CD8-positive, alpha-beta memory T cell (primary cell): Measurements from ENCODE around the gene GSKIP. TPM values are rescaled to one million over a fixed set of nuclear protein-coding genes. Genes with fewer than 3 reads are reported as not detected.
"Not testable (repeated sequence)": the region's sequence is repeated elsewhere in the genome, so short reads cannot be mapped to it uniquely, and the experiment has no call there.

ENCODE experiments used
- CTCF ChIA-PET: fragments of 350-600 bp; sonication (Branson Sonifier 250); formaldehyde crosslinking; loops from one replicate; lab custom pipeline; 2021; ENCODE audit warnings: antibody characterized with exemption; lab: Charles Lee
- POLR2A ChIA-PET: fragments of 350-600 bp; sonication (Branson Sonifier 250); formaldehyde crosslinking; loops from one replicate; lab custom pipeline; 2021; ENCODE audit warnings: antibody characterized with exemption; lab: Charles Lee
- DNase-seq, 5 donors: peaks; one replicate each; pipeline versions ENCODE4 v3.0.0 to v3.0.0-alpha.2; 2020 to 2022; ENCODE audit warnings: mixed read lengths in 1 of 5
- H3K27ac ChIP-seq: one replicate; pipeline ENCODE4 v1.7.0; 2013; ENCODE audit warnings: low read depth, mild to moderate bottlenecking, low read length, moderate library complexity
- H3K27me3 ChIP-seq: 2 replicates; pipeline ENCODE4 v1.7.0; 2013; ENCODE audit warnings: low read length, mild to moderate bottlenecking; ENCODE audit not compliant: insufficient read depth, poor library complexity, severe bottlenecking
- H3K36me3 ChIP-seq: 2 replicates; pipeline ENCODE4 v1.7.0; 2013; ENCODE audit warnings: mild to moderate bottlenecking, low read length, moderate library complexity; ENCODE audit not compliant: insufficient read depth
- H3K4me1 ChIP-seq: 2 replicates; pipeline ENCODE4 v1.7.0; 2013; ENCODE audit warnings: mild to moderate bottlenecking, low read length, moderate library complexity; ENCODE audit not compliant: insufficient read depth
- H3K4me3 ChIP-seq: 2 replicates; pipeline ENCODE4 v1.7.0; 2013; ENCODE audit warnings: mild to moderate bottlenecking, low read length
- H3K9me3 ChIP-seq: 2 replicates; pipeline ENCODE4 v1.7.0; 2013; ENCODE audit warnings: mild to moderate bottlenecking, low read length
- H3K27ac Mint-ChIP-seq, 8 donors: one replicate each; pipeline ENCODE4 v1.8.0; 2020 to 2021; ENCODE audit warnings: mixed read lengths in 8 of 8, mild to moderate bottlenecking in 6 of 8, inconsistent platforms in 3 of 8, moderate library complexity in 3 of 8
- H3K27me3 Mint-ChIP-seq, 2 donors: one replicate each; pipeline ENCODE4 v1.8.0; 2020 to 2021; ENCODE audit warnings: mixed read lengths in 2 of 2, mild to moderate bottlenecking in 1 of 2, moderate library complexity in 1 of 2
- H3K36me3 Mint-ChIP-seq, 3 donors: one replicate each; pipeline ENCODE4 v1.8.0; 2020 to 2021; ENCODE audit warnings: mixed read lengths in 3 of 3, inconsistent platforms in 1 of 3, mild to moderate bottlenecking in 1 of 3
- H3K4me1 Mint-ChIP-seq, 3 donors: one replicate each; pipeline ENCODE4 v1.8.0; 2020 to 2021; ENCODE audit warnings: mixed read lengths in 3 of 3, inconsistent platforms in 1 of 3, mild to moderate bottlenecking in 1 of 3
- H3K4me3 Mint-ChIP-seq, 7 donors: one replicate each; pipeline ENCODE4 v1.8.0; 2020 to 2021; ENCODE audit warnings: mixed read lengths in 7 of 7, mild to moderate bottlenecking in 6 of 7, moderate library complexity in 4 of 7, inconsistent platforms in 2 of 7
- H3K9me3 Mint-ChIP-seq, 5 donors: one replicate each; pipeline ENCODE4 v1.8.0; 2020 to 2022; ENCODE audit warnings: mixed read lengths in 5 of 5, mild to moderate bottlenecking in 3 of 5, moderate library complexity in 2 of 5, inconsistent platforms in 1 of 5
- polyA plus RNA-seq: library from polyadenylated mRNA; unstranded; fragments of 300-500 nt; fragmentation: Illumina TruSeq; gene quantifications from one replicate; pipeline ENCODE4 v1.2.3, GENCODE V29; 2021
- total RNA-seq, 2 experiments: library from RNA; stranded (reverse); gene quantifications; one replicate each; pipeline ENCODE4 v1.2.3, GENCODE V29; 2021

GSKIP gene
- total and polyA plus RNA-seq, 3 experiments from 2014 or later = 23.7 to 30.5 (median 24.6) TPM

- H3K27ac ChIP-seq, H3K4me1 ChIP-seq, POLR2A ChIA-PET, CTCF ChIA-PET, DNase-seq, H3K4me3 Mint-ChIP-seq, H3K27me3 Mint-ChIP-seq, H3K27ac Mint-ChIP-seq, H3K36me3 ChIP-seq, H3K4me3 ChIP-seq, H3K9me3 Mint-ChIP-seq, H3K9me3 ChIP-seq, H3K27me3 ChIP-seq: not testable (repeated sequence)
- peaks cover 17 to 37% (median 28%) of the 10 kb centered on the region in 3 donors for H3K4me1 Mint-ChIP-seq
- H3K36me3 Mint-ChIP-seq = peaks cover 7 to 23% (median 14%) of the 10 kb centered on the region in 3 donors
Observed at GRCh38 chr14:96347957-96348356, 15.4 kb upstream of the GSKIP start.

DNA sequence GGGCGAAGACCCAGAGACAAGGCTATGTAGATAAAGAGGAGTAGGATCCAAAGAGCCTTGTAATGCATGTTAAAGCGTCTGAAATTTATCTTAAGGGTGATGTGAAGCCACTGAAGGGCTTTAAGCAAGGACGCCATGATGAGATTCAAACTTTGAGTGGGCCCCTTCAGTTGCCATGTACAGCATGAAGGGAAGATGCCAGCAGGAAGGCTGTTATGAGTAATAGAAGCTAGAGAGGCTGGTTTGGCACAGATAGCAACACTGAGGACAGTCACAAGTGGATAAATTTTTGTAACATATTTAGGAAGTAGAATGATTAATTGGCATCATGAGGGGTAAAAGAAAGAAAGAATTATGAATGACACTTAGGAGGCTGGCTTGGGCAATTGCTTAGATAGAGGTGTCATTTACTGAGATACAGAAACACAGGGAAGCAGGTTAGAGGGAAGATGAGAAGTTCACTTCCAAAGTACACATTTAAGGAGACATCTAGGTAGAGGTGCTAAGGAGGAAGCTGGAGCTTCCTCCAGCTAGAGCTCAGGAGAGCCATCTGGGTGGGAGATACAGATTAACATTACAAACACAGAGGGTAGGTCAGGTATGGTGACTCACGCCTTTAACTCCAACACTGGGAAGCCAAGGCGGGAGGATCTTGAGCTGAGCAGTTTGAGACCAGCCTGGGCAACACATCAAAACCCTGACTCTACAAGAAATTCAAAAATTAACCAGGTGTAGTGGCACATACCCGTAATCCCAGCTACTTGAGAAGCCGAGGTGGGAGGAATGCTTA lies 13.8 kb upstream of the GSKIP start:
- Histone ChIP-seq H3K27ac (no peak overlapping the region), H3K36me3 (no peaks in the 10 kb centered on the region), H3K4me3 (no peak overlapping the region), H3K27me3 (no peaks in the 10 kb centered on the region), H3K4me1 (no peaks in the 10 kb centered on the region), H3K9me3 (no peaks in the 10 kb centered on the region)
- no peak for DNase-seq
- Mint-ChIP-seq H3K27ac (peak overlapping the region in 3 of 8 donors; percentile 0 to 39 (median 38)), H3K4me3 (no peak overlapping the region), H3K27me3 (no peaks in the 10 kb centered on the region), H3K9me3 (no peaks in the 10 kb centered on the region), H3K4me1 (peaks cover 17 to 40% (median 33%) of the 10 kb centered on the region in 3 donors), H3K36me3 (peaks cover 11 to 18% (median 16%) of the 10 kb centered on the region in 3 donors)
- ChIA-PET CTCF (interaction anchor here (0.6 kb wide), 1 partner anchor 109 kb away, joined by 3 read pairs; no protein-coding TSS in a partner anchor), POLR2A (no interaction called here)

DNA sequence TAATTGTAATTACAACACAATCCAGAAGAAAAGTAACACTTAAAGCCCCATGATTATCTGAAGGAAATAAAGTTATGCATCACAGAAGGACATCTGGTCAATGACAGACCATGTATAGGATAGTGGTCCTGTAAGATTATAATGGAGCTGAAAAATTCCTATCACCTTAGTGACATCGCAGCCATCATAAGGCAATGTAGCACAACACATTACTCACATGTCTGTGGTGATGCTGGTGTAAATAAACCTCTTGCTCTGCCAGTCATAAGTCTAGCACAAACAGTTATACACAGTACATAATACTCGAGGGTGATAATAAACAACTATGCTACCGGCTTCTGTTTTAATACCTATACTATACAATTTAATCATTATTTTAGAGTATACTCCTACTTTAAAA lies 11.3 kb upstream of the GSKIP start:
- Histone ChIP-seq H3K27me3 (no peaks in the 10 kb centered on the region), H3K4me3 (no peak overlapping the region), H3K36me3 (no peaks in the 10 kb centered on the region), H3K4me1 (no peaks in the 10 kb centered on the region), H3K27ac (no peak overlapping the region), H3K9me3 (no peaks in the 10 kb centered on the region)
- H3K9me3 Mint-ChIP-seq = no peaks in the 10 kb centered on the region
- peaks cover 17 to 45% (median 40%) of the 10 kb centered on the region in 3 donors for H3K4me1 Mint-ChIP-seq
- no peaks in the 10 kb centered on the region for H3K27me3 Mint-ChIP-seq
- ChIA-PET CTCF (no interaction called here), POLR2A (no interaction called here)
- no peak for DNase-seq
- no peak overlapping the region for H3K4me3 Mint-ChIP-seq
- no peak overlapping the region for H3K27ac Mint-ChIP-seq
- peaks cover 10 to 14% (median 12%) of the 10 kb centered on the region in 3 donors for H3K36me3 Mint-ChIP-seq

DNA sequence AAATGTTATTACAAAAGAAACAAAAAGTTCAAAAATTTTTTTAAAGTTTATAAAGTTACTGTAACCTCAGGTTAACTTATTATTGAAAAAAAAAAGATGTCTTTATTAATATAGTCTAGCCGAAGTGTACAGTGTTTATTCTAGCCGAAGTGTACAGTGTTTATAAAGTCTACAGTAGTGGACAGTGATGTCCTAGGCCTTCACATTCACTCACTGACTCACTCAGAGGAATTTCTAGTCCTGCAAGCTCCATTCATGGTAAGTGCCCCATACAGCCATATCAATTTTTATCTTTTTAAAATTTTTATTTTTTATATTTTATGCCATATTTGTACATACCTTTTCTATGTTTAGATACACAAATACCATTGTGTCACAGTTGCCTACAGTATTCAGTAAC lies 10.6 kb upstream of the GSKIP start:
- ChIA-PET CTCF (no interaction called here), POLR2A (no interaction called here)
- H3K27ac ChIP-seq = no peak overlapping the region

GRCh38 chr14:96354246-96354645 lies 9.1 kb upstream of the GSKIP start:
- Mint-ChIP-seq H3K27ac (no peak overlapping the region), H3K4me3 (no peak overlapping the region), H3K27me3 (no peaks in the 10 kb centered on the region), H3K4me1 (peaks cover 13 to 48% (median 41%) of the 10 kb centered on the region in 3 donors), H3K9me3 (no peaks in the 10 kb centered on the region), H3K36me3 (peaks cover 6 to 12% (median 7%) of the 10 kb centered on the region in 3 donors)
- no peaks in the 10 kb centered on the region for H3K4me1 ChIP-seq
- no peak for DNase-seq
- H3K36me3 ChIP-seq = no peaks in the 10 kb centered on the region
- no peak overlapping the region for H3K27ac ChIP-seq
- ChIA-PET CTCF (no interaction called here), POLR2A (no interaction called here)
- no peaks in the 10 kb centered on the region for H3K27me3 ChIP-seq
- H3K9me3 ChIP-seq = no peaks in the 10 kb centered on the region
- H3K4me3 ChIP-seq = no peak overlapping the region

More for the DNA sequence above, 10.6 kb upstream of the GSKIP start:
- no peaks in the 10 kb centered on the region for H3K4me1 ChIP-seq
- no peak for DNase-seq
- H3K27ac Mint-ChIP-seq = no peak overlapping the region
- H3K4me3 Mint-ChIP-seq = no peak overlapping the region
- no peaks in the 10 kb centered on the region for H3K36me3 ChIP-seq
- H3K27me3 ChIP-seq = no peaks in the 10 kb centered on the region
- H3K27me3 Mint-ChIP-seq = no peaks in the 10 kb centered on the region
- no peaks in the 10 kb centered on the region for H3K9me3 ChIP-seq
- H3K4me3 ChIP-seq = no peak overlapping the region
- H3K4me1 Mint-ChIP-seq = peaks cover 16 to 45% (median 38%) of the 10 kb centered on the region in 3 donors
- H3K36me3 Mint-ChIP-seq = peaks cover 10 to 11% (median 10%) of the 10 kb centered on the region in 3 donors
- H3K9me3 Mint-ChIP-seq = no peaks in the 10 kb centered on the region

DNA sequence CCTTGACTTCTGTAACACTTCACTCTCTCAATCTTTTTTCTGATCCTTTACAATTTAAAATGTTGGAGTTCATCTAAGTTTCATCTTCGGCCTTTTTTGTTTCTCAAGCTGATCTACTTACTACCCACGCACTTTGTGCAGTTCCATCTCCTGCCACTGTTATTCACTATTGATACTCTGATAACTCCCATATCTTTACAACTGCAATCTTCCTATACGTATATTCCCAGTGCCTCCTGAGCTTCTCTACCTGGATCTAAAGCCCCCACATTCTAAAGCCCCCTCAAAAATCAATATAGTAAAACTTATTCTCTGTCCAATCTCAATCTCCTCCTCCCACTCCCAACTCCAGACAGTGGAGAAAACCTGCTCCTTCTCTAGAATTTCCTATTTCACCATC lies 6.1 kb upstream of the GSKIP start:
- H3K9me3 Mint-ChIP-seq = no peaks in the 10 kb centered on the region
- H3K27me3 Mint-ChIP-seq = peaks cover 0 to 2% of the 10 kb centered on the region in 2 donors
- H3K4me1 ChIP-seq = peaks cover 18% of the 10 kb centered on the region
- H3K36me3 Mint-ChIP-seq = peaks cover 6 to 14% (median 7%) of the 10 kb centered on the region in 3 donors
- H3K27ac Mint-ChIP-seq = no peak overlapping the region
- no peaks in the 10 kb centered on the region for H3K9me3 ChIP-seq
- peaks cover 32 to 60% (median 56%) of the 10 kb centered on the region in 3 donors for H3K4me1 Mint-ChIP-seq
- H3K27ac ChIP-seq = no peak overlapping the region
- ChIA-PET POLR2A (no interaction called here), CTCF (no interaction called here)
- H3K4me3 ChIP-seq = no peak overlapping the region
- no peak for DNase-seq
- H3K4me3 Mint-ChIP-seq = no peak overlapping the region
- H3K36me3 ChIP-seq = no peaks in the 10 kb centered on the region
- H3K27me3 ChIP-seq = no peaks in the 10 kb centered on the region

- Mint-ChIP-seq H3K4me1 (peaks cover 45 to 65% (median 62%) of the 10 kb centered on the region in 3 donors), H3K27me3 (peaks cover 0 to 3% of the 10 kb centered on the region in 2 donors), H3K36me3 (peaks cover 0 to 20% (median 2%) of the 10 kb centered on the region in 3 donors), H3K4me3 (peak overlapping the region in 2 of 7 donors; percentile 20 to 57), H3K27ac (no peak overlapping the region), H3K9me3 (no peaks in the 10 kb centered on the region)
- CTCF ChIA-PET = no interaction called here
- Histone ChIP-seq H3K36me3 (no peaks in the 10 kb centered on the region), H3K4me1 (peaks cover 31% of the 10 kb centered on the region), H3K27ac (no peak overlapping the region), H3K4me3 (no peak overlapping the region), H3K27me3 (no peaks in the 10 kb centered on the region), H3K9me3 (no peaks in the 10 kb centered on the region)
- DNase-seq = no peak
- POLR2A ChIA-PET = no interaction called here
Observed at GRCh38 chr14:96359959-96360358, 3.4 kb upstream of the GSKIP start.
